Measurements from ENCODE around the gene KLHDC9.

Gene KLHDC9

GRCh38 chr1:161122967-161123366 is 24.8 kb downstream of the KLHDC9 start:
- no peak for TF ChIP-seq FOXP2 (optimal IDR thresholded peaks at IDR 0.05; ENCODE audit: borderline replicate concordance, extremely low read depth, extremely low read length, insufficient read depth)
- TF ChIP-seq REST (IDR thresholded peaks at IDR 0.05; ENCODE audit: insufficient read depth in 1 of 2, low read depth in 2 of 2, low read length in 2 of 2): no peak
- no peak for TF ChIP-seq SIN3A (IDR thresholded peaks at IDR 0.05; ENCODE audit: borderline replicate concordance, insufficient read depth, low read length)
- TF ChIP-seq POLR2AphosphoS5 (IDR thresholded peaks at IDR 0.05; ENCODE audit: low read depth, low read length): no peak

GRCh38 chr1:161127649-161128048 is 29.5 kb downstream of the KLHDC9 start:
- no peak for TF ChIP-seq POLR2AphosphoS5 (IDR thresholded peaks at IDR 0.05; ENCODE audit: low read depth, low read length)
- TF ChIP-seq SIN3A (IDR thresholded peaks at IDR 0.05; ENCODE audit: borderline replicate concordance, insufficient read depth, low read length): no peak
- no peak for TF ChIP-seq TAF1 (IDR thresholded peaks at IDR 0.05; ENCODE audit: borderline replicate concordance, insufficient read depth, low read length)
- no peak for TF ChIP-seq REST (IDR thresholded peaks at IDR 0.05; ENCODE audit: insufficient read depth in 1 of 2, low read depth in 2 of 2, low read length in 2 of 2)
- TF ChIP-seq FOXP2 (optimal IDR thresholded peaks at IDR 0.05; ENCODE audit: borderline replicate concordance, extremely low read depth, extremely low read length, insufficient read depth): no peak

- TF ChIP-seq FOXP2 (optimal IDR thresholded peaks at IDR 0.05; ENCODE audit: borderline replicate concordance, extremely low read depth, extremely low read length, insufficient read depth): no peak
- TF ChIP-seq TAF1 (IDR thresholded peaks at IDR 0.05; ENCODE audit: borderline replicate concordance, insufficient read depth, low read length): no peak
- TF ChIP-seq SIN3A (IDR thresholded peaks at IDR 0.05; ENCODE audit: borderline replicate concordance, insufficient read depth, low read length): no peak
- TF ChIP-seq REST (IDR thresholded peaks at IDR 0.05; ENCODE audit: insufficient read depth in 1 of 2, low read depth in 2 of 2, low read length in 2 of 2): no peak
- TF ChIP-seq POLR2AphosphoS5 (IDR thresholded peaks at IDR 0.05; ENCODE audit: low read depth, low read length): no peak
Observed at GRCh38 chr1:161128591-161129420, 30.6 kb downstream of the KLHDC9 start.

GRCh38 chr1:161130266-161130665 is 32.1 kb downstream of the KLHDC9 start:
- TF ChIP-seq SIN3A (IDR thresholded peaks at IDR 0.05; ENCODE audit: borderline replicate concordance, insufficient read depth, low read length) (no peak), FOXP2 (optimal IDR thresholded peaks at IDR 0.05; ENCODE audit: borderline replicate concordance, extremely low read depth, extremely low read length, insufficient read depth) (no peak), POLR2AphosphoS5 (IDR thresholded peaks at IDR 0.05; ENCODE audit: low read depth, low read length) (no peak), TAF1 (IDR thresholded peaks at IDR 0.05; ENCODE audit: borderline replicate concordance, insufficient read depth, low read length) (no peak), REST (IDR thresholded peaks at IDR 0.05; ENCODE audit: insufficient read depth in 1 of 2, low read depth in 2 of 2, low read length in 2 of 2) (no peak)

Data from PFSK-1 (cell line).